NK-92 (cell line): ENCODE data around the gene LRP2.
A peak's percentile ranks its signal among the peaks of the same experiment; 100 is the strongest.

Source experiments
- DNase-seq: peaks from one replicate; lab custom pipeline; 2025; ENCODE audit not compliant: unreplicated experiment; lab: John Stamatoyannopoulos, UW

LRP2 gene

GRCh38 chr2:169131587-169132512 is 230.5 kb downstream of the LRP2 start:
- DNase-seq: no peak

- no peak for DNase-seq
These were observed 232.6 kb downstream of the LRP2 start for GRCh38 chr2:169129703-169130243.

- no peak for DNase-seq
These were observed 242.5 kb downstream of the LRP2 start for GRCh38 chr2:169119851-169120250.

DNA sequence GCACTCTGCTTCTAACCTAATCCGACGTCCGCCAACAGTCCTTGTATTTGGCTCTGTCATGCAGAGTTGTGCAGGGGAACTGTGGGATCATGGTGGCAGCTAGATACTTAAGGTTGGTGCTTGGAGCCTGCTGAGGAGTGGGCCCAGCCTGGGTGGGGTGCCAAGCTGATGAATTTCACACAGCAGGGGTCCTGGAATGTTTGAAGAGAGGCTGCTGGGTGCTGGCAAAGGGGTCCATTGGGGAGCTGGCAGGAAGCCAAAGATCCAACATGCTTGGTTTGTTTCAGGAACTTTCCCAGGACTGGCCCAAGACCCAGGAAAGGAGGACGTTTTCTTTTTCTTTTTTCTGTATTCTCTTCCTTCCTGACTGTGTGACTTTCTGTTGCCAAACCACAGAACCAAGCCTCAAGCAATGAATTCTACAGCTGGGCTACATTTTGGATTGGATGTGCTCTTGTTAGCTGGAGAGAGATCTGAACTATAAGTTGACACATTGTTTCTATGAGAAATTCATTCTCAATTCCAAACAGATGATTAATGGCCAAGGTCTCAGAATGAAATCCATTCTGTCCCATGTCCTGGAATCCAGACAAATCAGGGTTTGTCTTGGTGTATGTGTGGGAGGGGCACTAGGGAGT is 243.1 kb downstream of the LRP2 start:
- DNase-seq: no peak

- no peak for DNase-seq
These were observed 244.3 kb downstream of the LRP2 start for GRCh38 chr2:169118060-169118459.

DNA sequence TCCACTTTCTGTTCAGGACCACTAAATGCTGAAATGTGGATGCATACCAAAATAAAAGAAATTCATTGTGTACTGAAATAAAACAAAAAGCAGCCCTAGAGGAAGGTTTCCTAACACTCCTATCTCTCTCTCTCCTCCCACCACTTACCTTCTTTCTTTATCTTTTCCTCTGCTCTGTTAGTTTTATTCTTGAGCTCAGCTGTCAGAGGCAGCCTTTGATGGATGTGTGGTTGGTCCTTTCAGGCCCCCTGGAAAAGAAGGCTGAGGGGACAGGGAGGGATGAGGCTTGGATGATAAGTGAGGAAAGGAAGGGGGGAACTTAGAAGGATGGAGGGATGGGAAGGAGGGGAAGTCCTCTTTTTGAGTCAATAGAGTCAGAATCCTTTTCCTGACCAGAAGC is 245.3 kb downstream of the LRP2 start:
- no peak for DNase-seq

DNA sequence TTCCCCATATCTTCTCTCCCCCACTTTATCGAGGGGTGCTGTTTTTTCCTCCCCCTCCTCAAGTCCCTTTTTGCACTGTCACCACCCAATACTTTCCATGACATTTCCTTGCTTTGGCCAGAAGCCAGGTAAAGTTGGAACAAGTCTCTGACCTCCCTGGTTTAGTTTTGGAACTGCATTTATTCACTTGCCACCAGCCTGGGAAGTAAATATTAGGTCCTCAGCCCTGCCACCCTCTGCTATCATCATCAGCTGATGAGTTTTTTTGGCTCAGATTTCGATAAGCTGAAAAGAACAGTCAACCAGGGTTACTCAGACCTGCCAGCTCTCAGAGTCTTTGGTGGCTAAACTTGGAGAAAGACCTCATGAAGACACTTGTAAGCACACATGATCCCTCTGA is 246.0 kb downstream of the LRP2 start:
- DNase-seq: no peak

- no peak for DNase-seq
These were observed 248.3 kb downstream of the LRP2 start for GRCh38 chr2:169114056-169114455.

DNA sequence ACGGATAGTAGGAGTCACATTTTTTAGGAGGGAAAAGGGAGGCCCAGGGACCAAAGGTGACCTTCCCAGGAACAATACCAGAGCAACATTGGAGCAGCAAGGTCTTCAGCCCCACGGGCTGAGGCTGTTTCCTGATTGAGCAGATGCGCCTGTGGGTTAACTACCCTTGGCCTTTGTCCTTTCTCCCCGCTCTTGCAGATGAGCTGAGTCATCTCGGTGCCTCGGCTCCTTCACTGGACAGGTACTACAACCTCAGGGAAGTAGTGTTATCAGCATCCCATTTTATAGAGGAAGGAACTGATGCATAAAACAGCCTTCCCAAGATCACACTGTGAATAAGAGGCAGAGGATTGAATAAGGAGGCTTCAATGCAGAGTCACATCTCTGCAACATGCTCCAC is 249.5 kb downstream of the LRP2 start:
- no peak for DNase-seq

DNA sequence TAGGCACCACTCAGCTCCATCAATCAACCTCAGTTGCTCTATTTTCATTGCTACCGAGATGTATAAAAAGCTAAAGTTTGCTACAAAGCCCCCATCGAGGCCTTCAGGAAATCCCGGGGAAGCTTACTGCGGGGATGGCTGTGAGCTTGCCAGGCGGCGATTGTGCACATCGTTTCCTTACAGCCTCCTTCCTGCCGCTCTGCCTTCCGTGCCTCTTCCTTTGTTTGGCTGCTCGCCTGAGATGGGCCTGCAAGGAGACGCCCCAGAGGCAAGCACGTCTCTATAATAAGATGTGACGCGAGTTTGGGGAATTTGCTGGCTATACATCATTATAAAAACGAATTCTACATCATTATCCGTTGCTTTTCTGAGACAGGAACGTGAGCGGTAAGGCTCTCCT is 251.4 kb downstream of the LRP2 start:
- DNase-seq: no peak

GRCh38 chr2:169110419-169110818 is 251.9 kb downstream of the LRP2 start:
- no peak for DNase-seq

DNA sequence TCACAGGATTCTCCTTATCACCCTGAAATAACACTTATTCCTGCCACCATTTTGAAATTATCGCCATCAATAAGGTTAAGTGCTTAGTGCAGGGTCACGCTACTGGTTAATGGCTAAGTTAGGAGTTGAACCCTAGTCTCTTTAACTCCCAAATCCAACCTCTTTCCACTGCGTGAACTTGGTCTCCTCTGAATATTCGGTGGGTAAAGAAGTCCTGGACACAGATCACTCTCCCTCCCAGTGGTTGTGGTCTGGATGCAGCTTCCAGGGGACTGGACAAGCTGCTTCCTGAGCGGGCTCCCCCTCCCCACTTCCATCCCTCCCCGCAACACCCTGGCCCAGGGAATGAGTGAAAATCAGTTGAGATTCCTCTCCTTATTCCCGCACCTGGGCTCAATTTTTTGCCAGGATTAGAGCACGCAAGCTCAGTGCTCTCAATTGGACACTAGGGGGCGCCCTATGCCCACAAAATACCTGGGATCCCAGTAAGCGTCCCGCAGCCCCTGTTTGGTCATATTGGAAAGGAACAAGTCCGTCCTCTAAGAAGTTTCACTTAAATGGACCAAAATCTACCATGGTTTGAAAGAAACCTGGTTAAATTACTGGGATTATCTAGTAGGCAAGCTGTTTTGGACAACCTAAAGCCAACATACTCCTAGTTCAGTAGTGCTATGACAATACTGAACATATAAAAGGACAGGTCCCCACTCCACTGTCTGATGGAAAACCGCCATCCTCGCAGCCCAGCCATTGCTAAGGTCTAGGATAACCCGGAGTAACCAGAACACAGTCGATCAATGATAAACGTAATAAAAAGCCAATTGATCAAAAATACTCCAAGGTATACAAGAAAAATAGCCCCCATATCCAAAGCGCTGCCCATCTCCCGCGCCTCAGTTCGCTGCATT is 252.6 kb downstream of the LRP2 start:
- peak; percentile 7 for DNase-seq

DNA sequence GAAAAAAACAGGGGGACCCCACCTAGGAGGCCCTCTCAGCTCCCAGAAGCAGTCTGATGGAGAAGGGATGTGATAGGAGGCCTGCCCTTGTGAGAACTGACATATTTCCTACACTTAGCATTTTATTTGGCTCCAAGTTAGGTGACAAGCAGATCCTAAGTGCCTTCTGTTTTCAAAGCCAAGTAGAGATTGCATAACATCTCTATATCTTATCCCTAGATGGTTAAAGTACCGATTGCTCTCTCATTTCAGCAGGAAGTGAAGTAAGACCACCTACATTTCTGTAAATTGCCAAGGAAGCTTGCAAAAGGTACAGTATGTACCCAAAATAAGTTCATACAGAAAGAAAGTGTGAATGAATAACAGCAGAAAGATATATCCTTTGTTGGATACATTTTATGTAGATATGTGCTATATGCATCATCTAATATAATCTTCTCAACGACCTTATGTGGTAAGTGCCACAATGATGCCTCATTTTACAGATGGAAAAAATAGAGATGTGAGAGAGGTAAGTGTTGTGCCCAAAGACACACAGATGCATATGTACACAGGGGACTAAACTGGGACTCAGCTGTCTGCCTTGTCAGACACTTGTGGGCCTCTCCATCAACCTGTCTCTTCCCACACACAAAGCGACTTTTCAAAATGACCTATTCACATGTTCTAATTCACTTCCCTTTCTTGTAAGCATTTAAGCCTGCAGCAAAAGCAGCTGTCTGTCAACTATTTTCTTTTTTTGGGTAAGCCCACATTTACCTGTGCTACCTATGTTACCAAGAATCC is 254.0 kb downstream of the LRP2 start:
- DNase-seq: no peak

- DNase-seq: no peak
These were observed 254.7 kb downstream of the LRP2 start for GRCh38 chr2:169107645-169108044.

- DNase-seq: no peak
These were observed 255.5 kb downstream of the LRP2 start for GRCh38 chr2:169106563-169107545.

- no peak for DNase-seq
These were observed 256.2 kb downstream of the LRP2 start for GRCh38 chr2:169106134-169106533.

GRCh38 chr2:169105476-169105875 is 256.9 kb downstream of the LRP2 start:
- no peak for DNase-seq

DNA sequence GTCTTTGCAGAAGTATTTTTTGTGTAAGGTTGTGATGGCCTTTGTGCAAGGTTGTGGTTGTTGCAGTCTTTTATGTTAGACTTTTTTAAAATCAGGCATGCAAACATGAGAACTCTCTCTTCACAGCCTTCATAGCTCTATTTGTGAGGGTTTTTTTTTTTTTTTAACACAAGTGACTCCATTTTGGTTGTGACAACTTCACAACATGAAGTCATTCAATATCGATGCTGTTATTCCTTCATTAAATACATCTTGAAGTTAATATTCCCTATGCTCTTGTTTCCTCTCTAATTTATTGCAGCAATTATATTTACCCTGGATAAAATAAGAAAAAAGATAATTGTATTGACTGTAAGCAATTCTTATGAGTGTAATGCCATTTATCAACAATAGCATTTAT is 257.5 kb downstream of the LRP2 start:
- no peak for DNase-seq

DNA sequence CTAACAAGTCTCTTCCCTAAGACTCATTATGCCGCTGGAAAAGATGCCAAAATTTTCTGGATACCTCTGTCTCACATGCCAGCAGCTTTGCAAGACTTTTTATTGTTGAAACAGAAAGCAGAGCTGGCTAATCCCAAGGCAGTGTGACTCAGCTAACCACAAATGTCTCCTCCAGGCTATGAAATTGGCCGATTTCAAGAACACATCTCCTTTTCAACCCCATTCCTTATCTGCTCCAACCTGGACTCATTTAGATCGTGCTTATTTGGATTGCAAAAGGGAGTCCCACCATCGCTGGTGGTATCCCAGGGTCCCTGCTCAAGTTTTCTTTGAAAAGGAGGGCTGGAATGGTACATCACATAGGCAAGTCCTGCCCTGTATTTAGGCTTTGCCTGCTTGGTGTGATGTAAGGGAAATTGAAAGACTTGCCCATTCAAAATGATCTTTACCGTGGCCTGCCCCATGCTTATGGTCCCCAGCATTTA is 266.7 kb downstream of the LRP2 start:
- DNase-seq: no peak
